ENCODE results near the gene OR4K13. TPM values are rescaled to one million over a fixed set of nuclear protein-coding genes. Genes with fewer than 3 reads are reported as not detected.

Gene OR4K13
- total RNA-seq, 2 donors from 2014 or later, result not detected

- intact Hi-C loops (cut with DNase I), result no loop called here
- TF ChIP-seq CTCF (IDR thresholded peaks at IDR 0.05) (no peak), POLR2A (IDR thresholded peaks at IDR 0.05) (no peak), POLR2AphosphoS5 (IDR thresholded peaks at IDR 0.05) (no peak)
- no peak for DNase-seq (ENCODE audit: low spot score)
- Histone ChIP-seq H3K9me3 (no peaks in the 10 kb centered on the region), H3K36me3 (no peaks in the 10 kb centered on the region), H3K4me3 (no peak overlapping the region), H3K4me1 (replicated peaks) (no peaks in the 10 kb centered on the region), H3K27ac (no peak overlapping the region), H3K27me3 (replicated peaks; ENCODE audit: insufficient read depth) (no peaks in the 10 kb centered on the region)
- WGBS, result 86% methylated on average over 6 of the region's 6 CpGs
These were observed 4.8 kb downstream of the OR4K13 start for GRCh38 chr14:20031058-20031457.

GRCh38 chr14:20019257-20019865, 16.5 kb downstream of the OR4K13 start, which contains the start of gene OR4K14:
Gene OR4K14 (minus strand): TSS chr14:20019307. CDS start chr14:20015193, 4,114 bp downstream.
- TF ChIP-seq POLR2A (IDR thresholded peaks at IDR 0.05) (no peak), POLR2AphosphoS5 (IDR thresholded peaks at IDR 0.05) (no peak), CTCF (IDR thresholded peaks at IDR 0.05) (no peak)
- Histone ChIP-seq H3K9me3 (no peaks in the 10 kb centered on the region), H3K4me1 (replicated peaks) (no peaks in the 10 kb centered on the region), H3K4me3 (no peak within 1 kb of the TSS), H3K27me3 (replicated peaks; ENCODE audit: insufficient read depth) (no peaks in the 10 kb centered on the region), H3K27ac (no peak within 1 kb of the TSS), H3K36me3 (no peaks in the 10 kb centered on the region)
- DNase-seq (ENCODE audit: low spot score), result no peak
- 65% methylated on average over 2 of the region's 2 CpGs for WGBS
- intact Hi-C loops (cut with DNase I), result no loop called here

DNA sequence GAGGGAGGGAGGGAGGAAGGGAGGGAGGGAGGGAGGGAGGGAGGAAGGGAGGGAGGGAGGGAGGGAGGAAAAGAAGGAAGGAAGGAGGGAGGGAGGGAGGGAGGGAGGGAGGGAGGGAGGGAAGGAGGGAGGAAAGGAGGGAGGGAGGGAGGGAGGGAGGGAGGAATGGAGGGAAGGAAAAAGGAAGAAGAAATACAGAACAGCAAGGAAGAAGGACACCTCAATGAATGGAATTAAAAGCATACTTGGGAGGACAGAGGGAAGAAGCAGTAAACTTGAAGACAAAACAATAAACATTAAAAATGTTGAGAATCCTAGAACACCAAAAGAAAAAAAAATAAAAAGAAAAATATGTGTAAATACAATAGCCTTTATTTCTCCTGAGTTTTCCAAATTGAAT, 27.7 kb downstream of the OR4K13 start:
- no peaks in the 10 kb centered on the region for H3K9me3 ChIP-seq
- no peak overlapping the region for H3K4me3 ChIP-seq
- H3K4me1 ChIP-seq (replicated peaks), result no peaks in the 10 kb centered on the region
- TF ChIP-seq POLR2A (IDR thresholded peaks at IDR 0.05) (no peak), POLR2AphosphoS5 (IDR thresholded peaks at IDR 0.05) (no peak), CTCF (IDR thresholded peaks at IDR 0.05) (no peak)
- no peak for DNase-seq (ENCODE audit: low spot score)
- H3K27me3 ChIP-seq (replicated peaks; ENCODE audit: insufficient read depth), result no peaks in the 10 kb centered on the region
- H3K27ac ChIP-seq, result no peak overlapping the region
- H3K36me3 ChIP-seq, result no peaks in the 10 kb centered on the region
- intact Hi-C loops (cut with DNase I), result no loop called here

GRCh38 chr14:20002319-20002718, 33.5 kb downstream of the OR4K13 start:
- intact Hi-C loops (cut with DNase I), result no loop called here
- 63% methylated on average over 7 of the region's 7 CpGs for WGBS
- Histone ChIP-seq H3K27me3 (replicated peaks; ENCODE audit: insufficient read depth) (no peaks in the 10 kb centered on the region), H3K27ac (no peak overlapping the region), H3K36me3 (no peaks in the 10 kb centered on the region), H3K4me1 (replicated peaks) (no peaks in the 10 kb centered on the region), H3K9me3 (no peaks in the 10 kb centered on the region), H3K4me3 (no peak overlapping the region)
- DNase-seq (ENCODE audit: low spot score), result no peak
- TF ChIP-seq POLR2AphosphoS5 (IDR thresholded peaks at IDR 0.05) (no peak), POLR2A (IDR thresholded peaks at IDR 0.05) (no peak), CTCF (IDR thresholded peaks at IDR 0.05) (no peak)

DNA sequence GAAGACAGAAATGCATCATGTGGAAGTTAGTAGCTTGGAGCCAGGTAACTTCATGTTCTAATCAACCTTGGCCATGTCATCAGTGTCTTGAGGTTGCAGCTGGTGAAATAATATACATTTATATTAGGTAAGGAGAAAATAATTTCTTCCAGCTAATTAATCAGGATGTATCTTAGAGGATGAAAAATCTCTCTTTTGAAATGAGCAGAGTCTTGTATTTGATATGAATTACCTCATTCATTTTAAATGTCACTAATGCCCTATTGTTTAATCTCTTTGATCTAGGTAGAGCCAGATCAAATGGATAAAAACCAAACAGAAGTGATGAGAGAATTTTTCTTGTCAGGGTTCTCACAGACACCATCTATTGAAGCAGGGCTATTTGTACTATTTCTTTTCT, 34.0 kb downstream of the OR4K13 start, which contains the start of gene OR4Q2:
OR4Q2 (plus strand) TSS at position 301 of the 400 bp plus-strand sequence.
- Histone ChIP-seq H3K9me3 (no peaks in the 10 kb centered on the region), H3K4me1 (replicated peaks) (no peaks in the 10 kb centered on the region), H3K27me3 (replicated peaks; ENCODE audit: insufficient read depth) (no peaks in the 10 kb centered on the region), H3K4me3 (no peak within 1 kb of the TSS), H3K27ac (no peak within 1 kb of the TSS), H3K36me3 (no peaks in the 10 kb centered on the region)
- DNase-seq (ENCODE audit: low spot score), result no peak
- intact Hi-C loops (cut with DNase I), result no loop called here
- TF ChIP-seq POLR2AphosphoS5 (IDR thresholded peaks at IDR 0.05) (no peak), CTCF (IDR thresholded peaks at IDR 0.05) (no peak), POLR2A (IDR thresholded peaks at IDR 0.05) (no peak)
